A673 (cell line): ENCODE results near the gene BRME1. TPM values are rescaled to one million over a fixed set of nuclear protein-coding genes. Genes with fewer than 3 reads are reported as not detected.

ENCODE experiments used
- BruUV-seq: library from RNA; stranded (reverse); fragments of 400-500 nt; replicated peaks from 2 replicates; lab custom pipeline; 2021; lab: Mats Ljungman, UMichigan
- CTCF ChIA-PET: fragments of 300-600 bp; sonication (Branson Sonifier 250); formaldehyde crosslinking; loops from one replicate; lab custom pipeline; 2022; ENCODE audit warnings: antibody characterized with exemption; lab: Charles Lee
- POLR2A ChIA-PET: fragments of 300-600 bp; sonication (Branson Sonifier 250); formaldehyde crosslinking; loops from one replicate; lab custom pipeline; 2022; ENCODE audit warnings: antibody characterized with exemption; ENCODE audit not compliant: low non-redundant PET; lab: Charles Lee
- DNase-seq: peaks from one replicate; pipeline ENCODE4 v3.0.0-alpha.2; 2015; ENCODE audit warnings: low spot score
- H3K27ac ChIP-seq: fragments of 200-600 bp; sonication (generic); 2 replicates; pipeline ENCODE4 v1.5.1; 2016; ENCODE audit warnings: mixed run types, low read depth, mild to moderate bottlenecking, mixed read lengths, antibody characterized with exemption, low read length; ENCODE audit not compliant: poor library complexity, severe bottlenecking
- H3K27me3 ChIP-seq: fragments of 200-600 bp; sonication (generic); replicated peaks from 2 replicates; pipeline ENCODE4 v1.6.1; 2017; ENCODE audit warnings: mixed run types, low read depth, mild to moderate bottlenecking, mixed read lengths, antibody characterized with exemption, low read length; ENCODE audit not compliant: insufficient read depth, poor library complexity
- H3K36me3 ChIP-seq: fragments of 200-600 bp; sonication (generic); 2 replicates; pipeline ENCODE4 v1.6.1; 2016; ENCODE audit warnings: mixed run types, mild to moderate bottlenecking, mixed read lengths, antibody characterized with exemption, low read length; ENCODE audit not compliant: insufficient read depth, poor library complexity, severe bottlenecking
- H3K4me1 ChIP-seq: fragments of 200-600 bp; sonication (generic); 2 replicates; pipeline ENCODE4 v1.6.1; 2017; ENCODE audit warnings: mixed run types, mild to moderate bottlenecking, mixed read lengths, antibody characterized with exemption, low read length; ENCODE audit not compliant: insufficient read depth, poor library complexity, severe bottlenecking
- H3K4me3 ChIP-seq: fragments of 200-600 bp; sonication (generic); 2 replicates; pipeline ENCODE4 v1.5.1; 2016; ENCODE audit warnings: low read depth, mixed run types, mild to moderate bottlenecking, mixed read lengths, low read length; ENCODE audit not compliant: poor library complexity, severe bottlenecking
- H3K9me3 ChIP-seq: fragments of 200-600 bp; sonication (generic); 2 replicates; pipeline ENCODE4 v1.6.1; 2016; ENCODE audit warnings: mixed run types, low read depth, mild to moderate bottlenecking, mixed read lengths, antibody characterized with exemption, low read length; ENCODE audit not compliant: poor library complexity, severe bottlenecking
- CTCF ChIP-seq: fragments of 300-800, 200-600 bp; sonication (generic); conservative IDR thresholded peaks from 2 replicates; pipeline ENCODE4 v1.5.1; 2017; ENCODE audit warnings: low read depth, mild to moderate bottlenecking, antibody characterized with exemption, low read length, moderate library complexity, mixed read lengths
- EZH2 ChIP-seq: fragments of 200-600 bp; sonication (generic); IDR thresholded peaks from 2 replicates; pipeline ENCODE4 v1.6.1; 2017; ENCODE audit warnings: borderline replicate concordance, low read depth, mild to moderate bottlenecking, mixed read lengths, antibody characterized with exemption, low read length; ENCODE audit not compliant: poor library complexity, severe bottlenecking
- intact Hi-C: fragments of 100-400 bp; cut with micrococcal nuclease; formaldehyde crosslinking; loops from one replicate; pipeline ENCODE4 v1.10.0; 2022; ENCODE audit not compliant: unreplicated experiment
- total RNA-seq: library from RNA; stranded (reverse); gene quantifications from 2 replicates; pipeline ENCODE4 v1.2.3, GENCODE V29; 2021

The BRME1 gene
- total RNA-seq, 1 experiment from 2014 or later = 4.0 TPM

DNA sequence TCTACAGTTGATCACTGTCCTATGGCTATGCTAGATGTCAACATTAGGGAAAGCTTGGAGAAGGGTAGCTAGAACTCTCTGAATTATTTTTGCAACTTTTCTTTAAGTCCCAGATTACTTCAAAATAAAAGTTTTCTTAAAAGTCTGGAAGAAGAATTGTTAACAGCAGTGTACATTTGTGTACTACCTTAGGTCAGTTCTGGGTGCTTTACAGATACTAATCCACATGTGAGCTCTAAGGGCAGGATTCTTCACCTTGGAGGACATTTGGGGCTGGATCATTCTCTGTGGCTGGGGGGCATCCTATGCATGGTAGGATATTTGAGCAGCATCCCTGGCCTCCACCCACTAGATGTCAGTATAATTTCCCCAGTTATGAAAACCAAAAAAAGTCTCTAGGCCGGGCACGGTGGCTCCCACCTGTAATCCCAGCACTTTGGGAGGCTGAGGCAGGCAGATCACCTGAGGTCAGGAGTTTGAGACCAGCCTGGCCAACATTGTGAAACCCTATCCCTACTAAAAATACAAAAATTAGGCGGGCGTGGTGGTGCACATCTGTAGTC is 2.8 kb downstream of the BRME1 start:
- POLR2A ChIA-PET = no interaction called here
- CTCF ChIA-PET = interaction anchor here (0.5 to 0.7 kb wide), 3 partner anchors 20 to 233 kb away, joined by 4 to 9 read pairs (median 5); partner anchors contain the start of gene ASF1B
- H3K9me3 ChIP-seq = no peaks in the 10 kb centered on the region
- peak; percentile 45 for DNase-seq
- no peaks in the 10 kb centered on the region for H3K36me3 ChIP-seq
- H3K27me3 ChIP-seq = no peaks in the 10 kb centered on the region
- intact Hi-C loops = no loop called here
- H3K27ac ChIP-seq = no peak overlapping the region
- no peak overlapping the region for H3K4me3 ChIP-seq
- BruUV-seq = no TSS peak
- TF ChIP-seq EZH2 = no peak
- peak; percentile 58 for TF ChIP-seq CTCF
- no peaks in the 10 kb centered on the region for H3K4me1 ChIP-seq

DNA sequence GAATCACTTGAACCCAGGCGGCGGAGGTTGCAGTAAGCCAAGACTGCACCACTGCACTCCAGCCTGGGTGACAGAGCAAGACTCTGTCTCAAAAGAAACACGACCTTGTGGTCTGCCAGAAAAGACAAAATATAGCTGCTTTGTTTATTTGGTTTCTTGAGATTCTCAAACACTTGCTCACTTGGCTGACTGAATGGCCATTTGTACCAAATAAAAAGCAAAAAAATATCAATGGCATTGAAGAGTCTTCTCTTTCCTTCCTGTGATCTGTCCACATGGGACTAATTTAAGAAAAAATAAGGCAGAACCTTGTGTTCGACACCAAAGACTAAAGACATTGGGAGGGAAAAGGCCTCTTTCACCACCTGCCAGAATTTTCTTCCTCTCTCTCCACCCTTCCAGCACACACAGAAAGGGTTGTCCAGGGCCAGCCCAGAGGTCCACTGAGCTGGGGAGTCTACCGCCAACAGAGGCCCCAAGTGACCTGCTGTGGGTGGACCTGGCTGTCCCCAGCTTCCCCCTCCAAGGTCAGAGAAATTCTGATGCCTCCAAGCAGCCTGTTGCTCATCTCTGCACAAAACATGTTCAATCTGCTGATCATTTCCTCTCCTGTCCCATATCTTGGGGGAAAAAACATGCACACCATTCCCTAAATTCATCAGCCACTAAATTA is 5.9 kb downstream of the BRME1 start:
- Histone ChIP-seq H3K9me3 (no peaks in the 10 kb centered on the region), H3K4me3 (no peak overlapping the region), H3K27ac (no peak overlapping the region), H3K36me3 (no peaks in the 10 kb centered on the region), H3K4me1 (no peaks in the 10 kb centered on the region), H3K27me3 (no peaks in the 10 kb centered on the region)
- TF ChIP-seq EZH2 (no peak), CTCF (no peak)
- no peak for DNase-seq
- POLR2A ChIA-PET = no interaction called here
- BruUV-seq = no TSS peak
- intact Hi-C loops = no loop called here
- CTCF ChIA-PET = no interaction called here

DNA sequence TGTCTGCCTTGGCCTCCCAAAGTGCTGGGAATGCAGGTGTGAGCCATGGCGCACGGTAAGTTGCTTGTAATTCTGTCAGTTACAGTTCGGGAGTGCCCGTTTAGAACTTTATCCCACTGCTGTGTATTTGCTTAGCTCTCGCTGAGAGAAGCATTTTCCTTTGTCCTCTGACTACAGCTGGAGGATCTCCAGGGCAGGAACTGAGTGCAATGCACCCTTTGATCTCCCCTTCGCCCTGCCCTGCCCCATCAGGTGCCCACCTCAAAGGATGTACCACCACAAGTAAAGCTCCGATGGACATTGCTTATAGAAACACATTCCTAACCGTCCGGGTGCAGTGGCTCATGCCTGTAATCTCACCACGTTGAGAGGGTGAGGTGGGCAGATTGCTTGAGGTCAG is 6.5 kb downstream of the BRME1 start:
- TF ChIP-seq EZH2 (no peak), CTCF (no peak)
- POLR2A ChIA-PET = no interaction called here
- DNase-seq = no peak
- no peaks in the 10 kb centered on the region for H3K36me3 ChIP-seq
- no peaks in the 10 kb centered on the region for H3K27me3 ChIP-seq
- no peaks in the 10 kb centered on the region for H3K4me1 ChIP-seq
- CTCF ChIA-PET = no interaction called here
- H3K4me3 ChIP-seq = no peak overlapping the region
- BruUV-seq = no TSS peak
- H3K9me3 ChIP-seq = no peaks in the 10 kb centered on the region
- intact Hi-C loops = no loop called here
- no peak overlapping the region for H3K27ac ChIP-seq
